Astrocyte (in vitro differentiated cells and primary cell): Measurements from ENCODE around the gene ZMYM4.

Experiments
- EZH2 ChIP-seq: IDR thresholded peaks from 2 replicates; pipeline ENCODE4 v1.6.1; 2012; ENCODE audit warnings: mild to moderate bottlenecking, low read length, inconsistent platforms; ENCODE audit not compliant: insufficient read depth
- TF ChIP-seq, protein P1 (sequence below): IDR thresholded peaks from 2 replicates; pipeline ENCODE4 v1.5.1; 2011; ENCODE audit warnings: low read depth, mild to moderate bottlenecking, inconsistent platforms, low read length, moderate library complexity; ENCODE audit not compliant: insufficient read depth

DNA sequence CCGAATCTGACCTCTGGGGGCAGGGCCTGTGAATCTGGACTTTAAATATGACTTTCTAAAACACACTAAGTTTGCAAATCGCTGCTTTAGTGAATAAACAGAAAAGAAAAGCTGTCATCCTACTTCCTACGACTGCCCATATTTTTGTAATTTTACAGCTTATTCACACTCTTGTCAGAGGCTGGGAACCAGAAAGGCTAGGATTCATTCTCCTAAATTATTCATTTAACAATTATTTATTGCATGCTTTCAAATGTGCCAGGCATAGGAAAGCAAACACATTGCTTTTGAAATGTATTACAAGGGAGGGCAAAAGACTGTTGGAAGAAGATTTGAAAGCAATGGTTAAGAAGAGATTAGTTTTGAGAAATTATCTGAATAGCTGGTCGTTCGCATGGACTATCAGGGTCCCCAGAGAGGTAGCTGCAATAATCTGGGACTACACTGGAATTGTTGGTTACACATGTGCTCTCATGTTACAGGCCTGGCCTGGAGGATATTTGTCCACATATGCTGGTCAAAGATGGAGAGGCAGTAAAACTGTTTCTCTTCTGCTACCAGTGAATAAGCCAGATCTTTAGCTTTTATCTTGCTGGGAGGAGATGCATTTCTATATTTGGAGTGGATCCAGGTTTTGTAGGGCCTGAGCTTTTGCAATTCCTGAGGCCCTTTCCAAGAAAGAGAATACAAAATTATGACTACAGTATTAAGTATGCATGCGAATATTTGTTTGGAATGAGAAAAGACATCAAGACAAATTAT is 46.0 kb upstream of the ZMYM4 start:
- TF ChIP-seq, protein P1, sequence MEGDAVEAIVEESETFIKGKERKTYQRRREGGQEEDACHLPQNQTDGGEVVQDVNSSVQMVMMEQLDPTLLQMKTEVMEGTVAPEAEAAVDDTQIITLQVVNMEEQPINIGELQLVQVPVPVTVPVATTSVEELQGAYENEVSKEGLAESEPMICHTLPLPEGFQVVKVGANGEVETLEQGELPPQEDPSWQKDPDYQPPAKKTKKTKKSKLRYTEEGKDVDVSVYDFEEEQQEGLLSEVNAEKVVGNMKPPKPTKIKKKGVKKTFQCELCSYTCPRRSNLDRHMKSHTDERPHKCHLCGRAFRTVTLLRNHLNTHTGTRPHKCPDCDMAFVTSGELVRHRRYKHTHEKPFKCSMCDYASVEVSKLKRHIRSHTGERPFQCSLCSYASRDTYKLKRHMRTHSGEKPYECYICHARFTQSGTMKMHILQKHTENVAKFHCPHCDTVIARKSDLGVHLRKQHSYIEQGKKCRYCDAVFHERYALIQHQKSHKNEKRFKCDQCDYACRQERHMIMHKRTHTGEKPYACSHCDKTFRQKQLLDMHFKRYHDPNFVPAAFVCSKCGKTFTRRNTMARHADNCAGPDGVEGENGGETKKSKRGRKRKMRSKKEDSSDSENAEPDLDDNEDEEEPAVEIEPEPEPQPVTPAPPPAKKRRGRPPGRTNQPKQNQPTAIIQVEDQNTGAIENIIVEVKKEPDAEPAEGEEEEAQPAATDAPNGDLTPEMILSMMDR = no peak
- TF ChIP-seq EZH2 = no peak
